SK-N-SH treated with all-trans-retinoic acid at 6 μM for 48 hours (cell line): ENCODE measurements around the gene C1QTNF5.

Experiments used
- ATAC-seq: fragments of 200-7000 bp; cut with Tn5 transposase; 3 replicates; pipeline ENCODE4 v1.9.1; 2020; ENCODE audit warnings: mild to moderate bottlenecking, moderate library complexity
- BACH2 ChIP-seq: fragments of 250-450 bp; sonication (Bioruptor Pico); IDR thresholded peaks from 2 replicates; pipeline ENCODE4 v1.9.0; 2021; ENCODE audit warnings: mild to moderate bottlenecking, borderline replicate concordance
- CSDC2 ChIP-seq: fragments of 250-450 bp; sonication (Bioruptor Pico); IDR thresholded peaks from 2 replicates; pipeline ENCODE4 v1.5.0; 2020; ENCODE audit warnings: mild to moderate bottlenecking, moderate library complexity
- ESRRG ChIP-seq: fragments of 250-450 bp; sonication (Bioruptor Pico); IDR thresholded peaks from 2 replicates; pipeline ENCODE4 v1.6.1; 2021; ENCODE audit warnings: mild to moderate bottlenecking
- ISL1 ChIP-seq: fragments of 250-450 bp; sonication (Bioruptor Pico); IDR thresholded peaks from 2 replicates; pipeline ENCODE4 v2.1.2; 2022; ENCODE audit warnings: mild to moderate bottlenecking, moderate library complexity
- OSR1 ChIP-seq: fragments of 250-450 bp; sonication (Bioruptor Pico); IDR thresholded peaks from 2 replicates; pipeline ENCODE4 v1.8.0; 2022; ENCODE audit warnings: moderate library complexity, mild to moderate bottlenecking, inconsistent platforms
- PPARA ChIP-seq: fragments of 250-450 bp; sonication (Bioruptor Pico); IDR thresholded peaks from 2 replicates; pipeline ENCODE4 v1.5.0; 2020; ENCODE audit warnings: mild to moderate bottlenecking, borderline replicate concordance
- RARB ChIP-seq: fragments of 250-450 bp; sonication (Bioruptor Pico); IDR thresholded peaks from 2 replicates; pipeline ENCODE4 v1.8.0; 2021; ENCODE audit warnings: mild to moderate bottlenecking, moderate library complexity
- SNAI2 ChIP-seq: fragments of 250-450 bp; sonication (Bioruptor Pico); IDR thresholded peaks from 2 replicates; pipeline ENCODE4 v1.5.0; 2020; ENCODE audit warnings: mild to moderate bottlenecking, moderate library complexity
- TCF4 ChIP-seq: fragments of 250-450 bp; sonication (Bioruptor Pico); IDR thresholded peaks from 2 replicates; pipeline ENCODE4 v1.8.0; 2021; ENCODE audit warnings: mild to moderate bottlenecking, moderate library complexity, borderline replicate concordance
- TOX ChIP-seq: fragments of 250-450 bp; sonication (Bioruptor Pico); IDR thresholded peaks from 2 replicates; pipeline ENCODE4 v1.8.0; 2021; ENCODE audit warnings: mild to moderate bottlenecking, moderate library complexity, borderline replicate concordance
- ZC3H10 ChIP-seq: fragments of 250-450 bp; sonication (Bioruptor Pico); IDR thresholded peaks from 2 replicates; pipeline ENCODE4 v1.5.1; 2021; ENCODE audit warnings: mild to moderate bottlenecking, moderate library complexity
- ZFP3 ChIP-seq: fragments of 250-450 bp; sonication (Bioruptor Pico); IDR thresholded peaks from 2 replicates; pipeline ENCODE4 v1.5.0; 2020; ENCODE audit warnings: mild to moderate bottlenecking, moderate library complexity
- ZFP30 ChIP-seq: fragments of 450-650 bp; formaldehyde crosslinking; IDR thresholded peaks from 2 replicates; pipeline ENCODE4 v1.5.0; 2022; ENCODE audit warnings: mild to moderate bottlenecking, moderate library complexity
- ZNF565 ChIP-seq: fragments of 450-650 bp; formaldehyde crosslinking; conservative IDR thresholded peaks from 2 replicates; pipeline ENCODE4 v1.5.0; 2020; ENCODE audit warnings: low read depth, mild to moderate bottlenecking, moderate library complexity
- ZNF70 ChIP-seq: fragments of 450-650 bp; formaldehyde crosslinking; IDR thresholded peaks from 2 replicates; pipeline ENCODE4 v1.5.0; 2020; ENCODE audit warnings: mild to moderate bottlenecking, moderate library complexity
- ZNF8 ChIP-seq: fragments of 450-650 bp; formaldehyde crosslinking; IDR thresholded peaks from 2 replicates; pipeline ENCODE4 v1.5.0; 2020; ENCODE audit warnings: mild to moderate bottlenecking, moderate library complexity
- TF ChIP-seq, protein P1 (sequence below): fragments of 250-450 bp; sonication (Bioruptor Pico); IDR thresholded peaks from 2 replicates; pipeline ENCODE4 v1.8.0; 2021; ENCODE audit warnings: low read depth, mild to moderate bottlenecking, moderate library complexity, borderline replicate concordance
- TF ChIP-seq, protein P2 (sequence below): fragments of 250-450 bp; sonication (Bioruptor Pico); IDR thresholded peaks from 2 replicates; pipeline ENCODE4 v1.8.0; 2020; ENCODE audit warnings: mild to moderate bottlenecking, moderate library complexity, borderline replicate concordance
- TF ChIP-seq, protein P3 (sequence below): fragments of 250-450 bp; sonication (Bioruptor Pico); IDR thresholded peaks from 2 replicates; pipeline ENCODE4 v1.5.1; 2020; ENCODE audit warnings: low read depth, mild to moderate bottlenecking, moderate library complexity

The C1QTNF5 gene

DNA sequence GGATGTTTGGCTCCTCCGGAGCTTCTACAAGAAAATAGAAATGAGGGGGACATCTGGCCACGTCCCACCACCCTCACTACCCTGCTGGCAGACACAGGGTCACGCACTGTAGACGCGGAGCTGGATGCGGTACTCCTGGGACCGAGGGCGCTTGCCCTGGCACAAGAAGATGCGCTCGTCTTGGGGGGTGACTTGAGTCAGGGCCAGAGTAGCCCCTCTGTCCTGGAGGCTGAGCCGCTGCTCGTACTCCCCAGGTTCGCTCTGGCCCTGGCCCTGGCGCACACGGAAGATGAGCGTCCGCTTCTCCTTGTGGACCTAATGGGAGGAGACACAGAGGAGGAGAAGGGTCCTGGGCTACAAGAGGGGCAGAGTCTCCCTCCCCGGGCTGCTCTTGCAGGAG is 26.0 kb downstream of the C1QTNF5 start (continued):
- TF ChIP-seq, protein P1, sequence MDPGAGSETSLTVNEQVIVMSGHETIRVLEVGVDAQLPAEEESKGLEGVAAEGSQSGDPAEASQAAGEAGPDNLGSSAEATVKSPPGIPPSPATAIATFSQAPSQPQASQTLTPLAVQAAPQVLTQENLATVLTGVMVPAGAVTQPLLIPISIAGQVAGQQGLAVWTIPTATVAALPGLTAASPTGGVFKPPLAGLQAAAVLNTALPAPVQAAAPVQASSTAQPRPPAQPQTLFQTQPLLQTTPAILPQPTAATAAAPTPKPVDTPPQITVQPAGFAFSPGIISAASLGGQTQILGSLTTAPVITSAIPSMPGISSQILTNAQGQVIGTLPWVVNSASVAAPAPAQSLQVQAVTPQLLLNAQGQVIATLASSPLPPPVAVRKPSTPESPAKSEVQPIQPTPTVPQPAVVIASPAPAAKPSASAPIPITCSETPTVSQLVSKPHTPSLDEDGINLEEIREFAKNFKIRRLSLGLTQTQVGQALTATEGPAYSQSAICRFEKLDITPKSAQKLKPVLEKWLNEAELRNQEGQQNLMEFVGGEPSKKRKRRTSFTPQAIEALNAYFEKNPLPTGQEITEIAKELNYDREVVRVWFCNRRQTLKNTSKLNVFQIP (CRISPR knock-in tag) = no peak
- no peak for TF ChIP-seq TOX (CRISPR knock-in tag)

DNA sequence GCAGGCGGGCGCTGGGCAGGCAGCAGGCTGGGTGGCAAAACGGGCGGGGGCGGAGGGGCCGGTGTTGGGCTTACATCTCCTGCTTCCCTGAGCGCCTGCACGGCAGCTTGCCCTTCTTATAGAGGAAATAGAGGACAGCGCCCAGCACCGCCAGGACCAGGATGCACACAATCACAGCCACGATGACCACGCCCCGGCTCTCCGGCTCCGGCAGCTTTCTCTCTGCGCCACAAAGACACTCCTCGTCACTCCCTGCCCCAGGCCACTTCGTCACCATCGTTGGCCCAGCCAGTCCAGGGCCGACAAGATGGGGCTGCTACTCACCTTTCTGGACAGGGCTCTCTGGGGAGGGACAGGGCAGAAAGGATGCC is 30.0 kb downstream of the C1QTNF5 start:
- ATAC-seq = no peak
- TF ChIP-seq OSR1 (no peak), TCF4 (no peak), ZNF70 (CRISPR knock-in tag) (no peak), CSDC2 (CRISPR knock-in tag) (no peak), RARB (no peak), ISL1 (CRISPR knock-in tag) (no peak), ZFP3 (CRISPR knock-in tag) (no peak), TOX (CRISPR knock-in tag) (no peak), ZNF8 (no peak), BACH2 (no peak), PPARA (CRISPR knock-in tag) (no peak), ESRRG (CRISPR knock-in tag) (no peak), SNAI2 (no peak)
- TF ChIP-seq, protein P1 (CRISPR knock-in tag) = no peak

DNA sequence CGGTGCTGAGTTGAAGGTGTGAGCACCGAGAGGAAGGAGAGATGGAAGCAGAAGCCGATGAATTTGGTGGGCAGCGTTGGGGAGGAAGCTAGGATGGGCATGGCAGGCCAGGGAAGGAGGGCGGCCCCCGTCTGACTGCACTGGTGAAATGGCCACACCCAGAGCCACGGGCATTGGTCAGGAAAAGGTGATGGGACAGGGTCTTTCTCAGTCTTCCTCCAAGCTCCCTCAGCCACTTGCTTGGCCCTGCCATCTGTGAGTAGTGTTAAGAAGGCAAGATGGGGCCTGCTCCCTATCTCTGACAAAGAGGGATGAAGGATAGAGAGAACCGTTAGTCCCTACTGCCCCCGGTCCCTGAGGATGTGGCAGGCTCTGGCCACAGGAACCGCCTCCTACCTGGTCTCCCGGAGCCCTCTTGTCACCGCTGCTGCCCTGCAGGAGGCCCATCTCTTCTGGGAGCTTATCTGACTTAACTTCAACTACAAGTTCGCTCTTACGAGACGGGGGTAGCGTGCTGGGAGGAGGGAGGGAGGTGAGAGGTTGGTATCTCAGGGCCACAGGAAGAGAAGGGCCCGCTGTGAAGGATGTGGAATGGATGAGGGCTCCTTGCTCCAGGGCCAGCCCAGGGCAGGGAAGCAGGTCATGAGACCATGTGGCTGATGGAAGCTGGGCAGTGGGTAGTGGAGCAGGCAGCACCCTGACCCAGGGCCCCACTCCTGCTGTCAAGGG is 30.6 kb downstream of the C1QTNF5 start:
- no peak; the same call in 2 of the 3 replicates for ATAC-seq

DNA sequence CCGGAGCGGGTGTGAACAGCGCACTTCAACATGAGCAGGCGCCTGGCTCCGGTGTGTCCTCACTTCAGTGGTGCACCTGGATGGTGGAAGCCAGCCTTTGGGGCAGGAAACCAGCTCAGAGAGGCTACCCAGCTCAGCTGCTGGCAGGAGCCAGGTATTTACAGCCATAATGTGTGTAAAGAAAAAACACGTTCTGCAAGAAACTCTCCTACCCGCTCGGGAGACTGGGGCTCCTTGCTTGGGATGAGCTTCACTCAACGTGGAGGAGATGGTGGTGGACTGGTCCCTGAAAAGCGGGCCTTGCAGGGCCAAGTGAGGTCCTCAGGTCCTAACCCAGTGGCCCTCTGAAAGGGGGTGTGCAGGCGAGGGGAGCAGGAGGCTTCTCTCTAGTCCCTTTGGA is 31.3 kb downstream of the C1QTNF5 start:
- no peak for TF ChIP-seq BACH2
- TF ChIP-seq, protein P2, sequence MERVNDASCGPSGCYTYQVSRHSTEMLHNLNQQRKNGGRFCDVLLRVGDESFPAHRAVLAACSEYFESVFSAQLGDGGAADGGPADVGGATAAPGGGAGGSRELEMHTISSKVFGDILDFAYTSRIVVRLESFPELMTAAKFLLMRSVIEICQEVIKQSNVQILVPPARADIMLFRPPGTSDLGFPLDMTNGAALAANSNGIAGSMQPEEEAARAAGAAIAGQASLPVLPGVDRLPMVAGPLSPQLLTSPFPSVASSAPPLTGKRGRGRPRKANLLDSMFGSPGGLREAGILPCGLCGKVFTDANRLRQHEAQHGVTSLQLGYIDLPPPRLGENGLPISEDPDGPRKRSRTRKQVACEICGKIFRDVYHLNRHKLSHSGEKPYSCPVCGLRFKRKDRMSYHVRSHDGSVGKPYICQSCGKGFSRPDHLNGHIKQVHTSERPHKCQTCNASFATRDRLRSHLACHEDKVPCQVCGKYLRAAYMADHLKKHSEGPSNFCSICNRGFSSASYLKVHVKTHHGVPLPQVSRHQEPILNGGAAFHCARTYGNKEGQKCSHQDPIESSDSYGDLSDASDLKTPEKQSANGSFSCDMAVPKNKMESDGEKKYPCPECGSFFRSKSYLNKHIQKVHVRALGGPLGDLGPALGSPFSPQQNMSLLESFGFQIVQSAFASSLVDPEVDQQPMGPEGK (CRISPR knock-in tag) = no peak
- no peak for TF ChIP-seq ISL1 (CRISPR knock-in tag)
- no peak for TF ChIP-seq ZNF70 (CRISPR knock-in tag)
- TF ChIP-seq CSDC2 (CRISPR knock-in tag) = no peak
- no peak for TF ChIP-seq ZFP3 (CRISPR knock-in tag)
- no peak for TF ChIP-seq RARB
- no peak for TF ChIP-seq PPARA (CRISPR knock-in tag)
- TF ChIP-seq, protein P1 (CRISPR knock-in tag) = no peak
- TF ChIP-seq ZC3H10 (CRISPR knock-in tag) = no peak
- TF ChIP-seq, protein P3, sequence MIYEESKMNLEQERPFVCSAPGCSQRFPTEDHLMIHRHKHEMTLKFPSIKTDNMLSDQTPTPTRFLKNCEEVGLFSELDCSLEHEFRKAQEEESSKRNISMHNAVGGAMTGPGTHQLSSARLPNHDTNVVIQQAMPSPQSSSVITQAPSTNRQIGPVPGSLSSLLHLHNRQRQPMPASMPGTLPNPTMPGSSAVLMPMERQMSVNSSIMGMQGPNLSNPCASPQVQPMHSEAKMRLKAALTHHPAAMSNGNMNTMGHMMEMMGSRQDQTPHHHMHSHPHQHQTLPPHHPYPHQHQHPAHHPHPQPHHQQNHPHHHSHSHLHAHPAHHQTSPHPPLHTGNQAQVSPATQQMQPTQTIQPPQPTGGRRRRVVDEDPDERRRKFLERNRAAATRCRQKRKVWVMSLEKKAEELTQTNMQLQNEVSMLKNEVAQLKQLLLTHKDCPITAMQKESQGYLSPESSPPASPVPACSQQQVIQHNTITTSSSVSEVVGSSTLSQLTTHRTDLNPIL (CRISPR knock-in tag) = no peak
- TF ChIP-seq TCF4 = no peak
- ATAC-seq = no peak

More for the DNA sequence above, 30.6 kb downstream of the C1QTNF5 start:
- TF ChIP-seq ZNF8 = no peak
- TF ChIP-seq ISL1 (CRISPR knock-in tag) = no peak
- TF ChIP-seq ESRRG (CRISPR knock-in tag) = no peak
- TF ChIP-seq OSR1 = no peak
- no peak for TF ChIP-seq ZNF70 (CRISPR knock-in tag)

DNA sequence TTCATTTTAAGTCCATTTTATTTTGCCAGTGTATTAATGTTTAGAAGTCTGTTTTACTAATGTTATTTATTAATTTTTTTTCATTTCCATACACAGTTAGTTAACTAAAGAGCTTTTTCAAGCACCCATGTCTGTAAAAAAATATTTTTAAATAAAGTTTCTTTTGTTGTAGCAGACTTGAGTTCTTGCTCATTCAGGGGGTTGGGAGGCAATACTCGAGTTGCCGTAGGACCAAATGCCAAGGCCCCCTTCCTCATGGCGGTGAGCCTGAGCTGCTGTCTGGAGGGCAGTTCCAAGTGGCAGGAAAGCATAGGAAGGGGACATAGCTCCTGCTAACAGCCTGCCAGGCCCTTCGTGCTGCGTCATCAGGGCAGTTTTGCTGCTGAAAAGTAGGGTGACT is 32.7 kb downstream of the C1QTNF5 start:
- no peak for ATAC-seq
- TF ChIP-seq ZNF8 (no peak), ZFP3 (CRISPR knock-in tag) (no peak), CSDC2 (CRISPR knock-in tag) (no peak), ZNF565 (CRISPR knock-in tag) (no peak), ZFP30 (CRISPR knock-in tag) (no peak), ESRRG (CRISPR knock-in tag) (no peak), ZNF70 (CRISPR knock-in tag) (no peak)
- TF ChIP-seq, protein P2 (CRISPR knock-in tag) = no peak
- TF ChIP-seq, protein P3 (CRISPR knock-in tag) = no peak
- TF ChIP-seq, protein P1 (CRISPR knock-in tag) = no peak
